NK-92 (cell line): Measurements from ENCODE around the gene MLXIP.

Experiments used
- DNase-seq: peaks from one replicate; lab custom pipeline; 2025; ENCODE audit not compliant: unreplicated experiment; lab: John Stamatoyannopoulos, UW

The MLXIP gene

DNA sequence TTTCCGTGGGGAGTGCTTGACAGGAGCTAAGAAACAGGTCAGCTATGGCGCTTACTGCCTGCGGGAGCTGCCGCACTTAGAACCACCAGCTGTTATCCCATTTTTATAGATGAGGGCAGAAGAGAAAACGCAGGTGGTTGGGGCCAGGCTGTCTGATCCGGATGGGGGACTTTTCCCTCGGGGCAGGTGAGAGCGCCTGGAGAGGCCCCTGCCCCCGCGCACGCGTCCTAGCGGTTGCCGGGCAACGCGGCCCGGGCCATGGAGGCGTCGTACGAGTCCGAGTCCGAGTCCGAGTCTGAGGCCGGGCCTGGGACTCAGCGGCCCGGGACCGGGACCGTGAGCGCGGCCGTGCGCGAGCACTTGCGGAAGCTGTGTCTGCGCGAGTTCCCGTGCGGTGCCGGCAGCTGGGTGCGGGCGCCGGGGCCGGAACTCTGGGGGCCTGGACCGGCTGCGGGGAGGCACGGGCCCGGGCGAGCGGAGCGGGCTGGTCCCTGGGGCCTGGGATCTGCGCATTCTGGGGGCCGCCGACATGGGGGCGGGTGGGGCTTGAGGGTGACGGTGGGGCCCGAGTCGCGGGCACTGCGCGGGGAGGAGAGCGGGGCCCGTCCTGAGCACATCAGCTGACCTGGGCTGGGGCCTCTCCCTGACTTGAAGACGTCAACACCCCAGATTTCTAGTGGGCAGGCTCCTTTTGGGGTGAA, 104.5 kb downstream of the MLXIP start, which contains the start of gene LRRC43:
Gene LRRC43, plus strand, starts transcription at position 237 of the 701 bp plus-strand sequence. Its CDS starts 22 bp downstream, at position 259.
- DNase-seq = no peak

GRCh38 chr12:122183588-122183940, 105.0 kb downstream of the MLXIP start:
- no peak for DNase-seq

DNA sequence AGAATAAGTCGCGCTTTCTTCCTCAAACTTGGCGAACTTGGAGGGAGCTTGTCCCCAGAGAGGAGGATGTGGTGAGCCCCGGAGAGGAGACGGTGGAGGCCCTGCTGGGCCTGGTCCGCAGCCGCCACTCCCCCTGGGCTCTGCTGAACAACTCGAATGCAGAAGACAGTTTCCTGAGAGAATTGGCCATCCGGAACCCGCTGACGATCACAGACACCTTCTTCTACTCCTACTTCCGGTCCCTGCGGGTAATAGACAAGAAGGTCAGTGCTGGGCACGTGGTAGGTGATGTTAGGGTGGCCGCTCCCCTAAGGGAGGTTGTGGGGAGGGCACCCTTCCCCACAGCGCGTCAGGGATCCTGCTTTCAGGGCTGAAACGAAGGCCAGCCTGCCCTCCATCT, 106.0 kb downstream of the MLXIP start:
- DNase-seq = no peak

DNA sequence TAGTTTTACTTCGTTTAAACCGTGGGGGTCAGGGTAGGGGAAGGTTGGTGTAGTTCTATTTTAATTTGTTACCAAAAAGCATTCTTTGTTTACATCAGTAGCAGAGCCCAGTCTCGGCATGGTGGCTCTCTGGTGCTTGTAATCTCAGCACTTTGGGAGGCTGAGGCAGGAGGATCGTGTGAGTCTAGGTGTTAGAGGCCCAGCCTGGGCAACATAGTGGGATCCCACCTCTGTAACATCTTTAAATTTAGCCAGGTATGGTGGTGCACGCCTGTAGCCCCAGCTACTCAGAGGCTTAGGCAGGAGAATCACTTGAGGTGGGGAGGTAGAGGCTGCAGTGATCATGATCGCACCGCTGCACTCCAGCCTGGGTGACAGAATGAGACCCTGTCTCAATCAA, 106.5 kb downstream of the MLXIP start:
- no peak for DNase-seq

DNA sequence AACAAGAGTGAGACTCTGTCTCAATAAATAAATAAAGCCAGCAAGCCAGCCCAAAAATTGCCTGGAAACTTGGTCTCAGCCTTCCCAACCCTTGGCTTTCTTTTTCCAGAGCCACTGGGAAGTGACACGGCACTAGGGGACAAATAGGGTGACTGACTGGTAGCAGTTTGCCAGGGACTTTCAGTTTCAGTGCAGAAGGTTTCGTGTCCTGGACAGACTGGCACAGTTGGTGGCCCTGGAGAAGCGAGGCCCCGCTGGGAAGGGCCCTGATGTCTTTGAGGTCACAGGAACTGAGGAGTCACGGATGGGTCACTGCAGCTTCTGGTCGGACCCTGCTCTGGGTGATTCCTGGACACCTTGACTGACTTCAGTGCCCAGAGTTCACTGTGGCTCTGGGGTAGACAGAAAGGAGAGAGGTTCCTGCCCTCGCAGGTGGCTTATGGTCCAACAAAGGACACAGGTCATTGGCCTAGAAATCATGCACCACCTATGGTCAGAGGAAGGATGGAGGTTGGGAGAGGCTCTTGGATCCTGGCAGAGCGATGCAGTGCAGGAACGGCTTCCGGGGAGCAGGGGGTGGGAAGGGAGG, 107.0 kb downstream of the MLXIP start:
- no peak for DNase-seq

DNA sequence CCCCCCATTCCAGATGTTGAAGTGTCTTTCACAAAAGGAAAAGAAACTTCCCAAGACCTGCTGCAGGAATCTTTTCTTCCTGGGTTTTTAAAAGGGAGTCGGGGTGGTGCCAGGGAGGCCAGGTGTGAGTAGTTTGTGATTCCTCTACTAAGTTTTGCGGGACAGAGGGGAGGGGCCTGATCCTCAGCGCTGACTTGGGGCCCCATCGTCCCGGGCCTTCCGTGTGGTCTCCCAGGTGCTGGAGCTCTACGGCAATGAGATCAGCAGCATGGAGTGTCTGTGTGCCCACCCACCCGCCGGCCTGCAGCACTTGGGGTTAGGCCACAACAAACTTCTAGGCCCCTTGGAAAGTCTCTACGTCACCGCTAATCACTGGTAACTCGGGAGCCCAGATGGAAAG, 108.9 kb downstream of the MLXIP start:
- no peak for DNase-seq

GRCh38 chr12:122189626-122190475, 111.3 kb downstream of the MLXIP start:
- no peak for DNase-seq

- DNase-seq = peak; percentile 3
Measured at GRCh38 chr12:122190842-122191668, 112.5 kb downstream of the MLXIP start.

- DNase-seq = no peak
Measured at GRCh38 chr12:122192441-122192840, 113.9 kb downstream of the MLXIP start.

DNA sequence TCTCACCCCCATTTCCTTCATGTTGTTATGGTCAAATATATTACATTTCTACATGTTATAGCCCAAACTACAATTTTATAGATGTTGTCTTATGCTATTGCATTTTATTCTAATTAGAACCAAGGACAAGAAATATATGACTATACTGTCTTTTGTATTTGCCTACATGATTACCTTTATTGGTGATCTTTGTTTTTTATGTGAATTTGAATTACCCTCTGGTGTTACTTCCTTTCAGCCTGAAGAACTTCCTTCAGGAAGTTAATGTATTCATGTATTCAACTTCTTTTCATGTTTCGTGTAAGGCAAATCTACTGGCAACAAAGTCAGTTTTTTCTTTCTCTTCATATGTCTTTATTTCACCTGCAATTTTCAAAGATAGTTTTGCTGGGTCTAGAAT, 116.2 kb downstream of the MLXIP start:
- no peak for DNase-seq

DNA sequence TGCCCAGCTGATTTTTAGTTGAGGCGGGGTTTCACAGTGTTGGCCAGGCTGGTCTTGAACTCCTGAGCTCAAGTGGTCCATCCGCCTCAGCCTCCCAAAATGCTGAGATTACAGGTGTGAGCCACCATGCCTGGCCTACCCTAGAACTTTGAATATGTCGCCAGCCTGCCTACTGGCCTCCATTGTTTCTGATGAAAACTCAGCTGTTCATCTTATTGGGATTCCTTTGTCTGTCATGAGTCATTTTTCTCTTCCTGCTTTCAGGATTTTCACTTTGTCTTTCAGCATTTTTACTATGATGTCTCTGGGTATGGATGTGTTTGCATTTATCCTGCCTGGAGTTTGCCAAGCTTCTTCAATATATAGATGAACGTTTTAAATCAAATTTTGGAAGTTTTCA, 116.8 kb downstream of the MLXIP start:
- DNase-seq = no peak
